ENCODE results near the gene MCOLN3.
"Not testable (repeated sequence)": the region's sequence is repeated elsewhere in the genome, so short reads cannot be mapped to it uniquely, and the experiment has no call there.

- TF ChIP-seq CTCF (IDR thresholded peaks at IDR 0.05; ENCODE audit: low read depth, low read length, poor library complexity, severe bottlenecking); EZH2phosphoT487 (IDR thresholded peaks at IDR 0.05; ENCODE audit: borderline replicate concordance, low read length): not testable (repeated sequence)
Measured at GRCh38 chr1:85005641-85006040, 42.7 kb downstream of the MCOLN3 start.
